Measurements from ENCODE around the gene PRKG1. TPM values are rescaled to one million over a fixed set of nuclear protein-coding genes. Genes with fewer than 3 reads are reported as not detected.

The PRKG1 gene
- polyA plus RNA-seq, 4 donors, result 0.45 to 7.4 (median 1.3) TPM

GRCh38 chr10:51667678-51668335 is 593.5 kb downstream of the PRKG1 start:
- H3K27me3 ChIP-seq (ENCODE audit: control insufficient read depth in 3 of 3, insufficient read depth in 3 of 3, low read length in 3 of 3), result no peaks in the 10 kb centered on the region
- H3K36me3 ChIP-seq (ENCODE audit: control insufficient read depth in 3 of 3, insufficient read depth in 2 of 3, low read depth in 1 of 3, low read length in 3 of 3), result no peaks in the 10 kb centered on the region
- no peaks in the 10 kb centered on the region for H3K4me1 ChIP-seq (ENCODE audit: control insufficient read depth in 3 of 3, insufficient read depth in 2 of 3, low read depth in 1 of 3, low read length in 2 of 3)
- no peak overlapping the region for H3K4me3 ChIP-seq (ENCODE audit: low read depth in 1 of 3, low read length in 3 of 3)
- 0 to 7% (median 4%) methylated on average over 1 of the region's 1 CpG for WGBS, 3 donors
- DNase-seq, result no peak
- no peak for FAIRE-seq
- peaks cover 0 to 2% of the 10 kb centered on the region in 2 donors for H3K9me3 ChIP-seq (ENCODE audit: control insufficient read depth in 2 of 2, insufficient read depth in 1 of 2, low read depth in 1 of 2, low read length in 1 of 2)
- H3K27ac ChIP-seq (ENCODE audit: low read depth in 1 of 3, low read length in 2 of 3), result no peak overlapping the region

GRCh38 chr10:51668336-51668689 is 594.0 kb downstream of the PRKG1 start:
- H3K27ac ChIP-seq (ENCODE audit: low read depth in 1 of 3, low read length in 2 of 3), result no peak overlapping the region

GRCh38 chr10:51669041-51669440 is 594.8 kb downstream of the PRKG1 start:
- Histone ChIP-seq H3K27me3 (ENCODE audit: control insufficient read depth in 3 of 3, insufficient read depth in 3 of 3, low read length in 3 of 3) (no peaks in the 10 kb centered on the region), H3K27ac (ENCODE audit: low read depth in 1 of 3, low read length in 2 of 3) (no peak overlapping the region), H3K4me1 (ENCODE audit: control insufficient read depth in 3 of 3, insufficient read depth in 2 of 3, low read depth in 1 of 3, low read length in 2 of 3) (no peaks in the 10 kb centered on the region), H3K36me3 (ENCODE audit: control insufficient read depth in 3 of 3, insufficient read depth in 2 of 3, low read depth in 1 of 3, low read length in 3 of 3) (no peaks in the 10 kb centered on the region), H3K4me3 (ENCODE audit: low read depth in 1 of 3, low read length in 3 of 3) (no peak overlapping the region), H3K9me3 (ENCODE audit: control insufficient read depth in 2 of 2, insufficient read depth in 1 of 2, low read depth in 1 of 2, low read length in 1 of 2) (peaks cover 0 to 2% of the 10 kb centered on the region in 2 donors)
- no peak for FAIRE-seq
- DNase-seq, result no peak
- 92 to 97% (median 95%) methylated on average over 5 of the region's 5 CpGs for WGBS, 3 donors

More at GRCh38 chr10:51668336-51668689, 594.0 kb downstream of the PRKG1 start:
- Histone ChIP-seq H3K27me3 (ENCODE audit: control insufficient read depth in 3 of 3, insufficient read depth in 3 of 3, low read length in 3 of 3) (no peaks in the 10 kb centered on the region), H3K4me3 (ENCODE audit: low read depth in 1 of 3, low read length in 3 of 3) (no peak overlapping the region), H3K9me3 (ENCODE audit: control insufficient read depth in 2 of 2, insufficient read depth in 1 of 2, low read depth in 1 of 2, low read length in 1 of 2) (peaks cover 0 to 2% of the 10 kb centered on the region in 2 donors), H3K4me1 (ENCODE audit: control insufficient read depth in 3 of 3, insufficient read depth in 2 of 3, low read depth in 1 of 3, low read length in 2 of 3) (no peaks in the 10 kb centered on the region), H3K36me3 (ENCODE audit: control insufficient read depth in 3 of 3, insufficient read depth in 2 of 3, low read depth in 1 of 3, low read length in 3 of 3) (no peaks in the 10 kb centered on the region)
- DNase-seq (no peak), FAIRE-seq (no peak)

DNA sequence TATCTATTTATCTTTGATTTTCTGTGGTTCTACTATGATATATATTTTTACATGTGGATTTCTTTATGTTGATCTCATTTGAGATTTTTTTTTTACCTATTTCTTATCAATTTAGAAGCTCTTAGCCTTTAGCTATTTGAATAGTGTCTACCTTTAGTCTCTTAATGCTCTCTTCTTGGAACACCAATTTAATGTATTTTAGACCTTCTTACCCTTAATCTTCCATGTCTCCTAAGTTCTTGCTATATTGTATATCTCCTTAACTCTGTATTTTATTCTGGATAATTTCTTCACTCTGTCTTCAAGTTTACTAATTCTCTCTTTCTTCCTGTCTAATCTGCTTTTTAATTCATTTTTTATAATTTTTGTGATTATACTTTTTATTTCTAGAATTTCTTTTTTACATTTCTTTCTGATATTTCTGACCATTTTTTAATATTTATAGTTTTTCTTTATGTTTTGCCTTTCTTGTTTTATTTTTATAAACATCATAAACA is 597.8 kb downstream of the PRKG1 start:
- DNase-seq (no peak), FAIRE-seq (no peak)
- no peak overlapping the region for H3K27ac ChIP-seq (ENCODE audit: low read depth in 1 of 3, low read length in 2 of 3)
- no peaks in the 10 kb centered on the region for H3K27me3 ChIP-seq (ENCODE audit: control insufficient read depth in 3 of 3, insufficient read depth in 3 of 3, low read length in 3 of 3)
- H3K4me1 ChIP-seq (ENCODE audit: control insufficient read depth in 3 of 3, insufficient read depth in 2 of 3, low read depth in 1 of 3, low read length in 2 of 3), result no peaks in the 10 kb centered on the region
- H3K4me3 ChIP-seq (ENCODE audit: low read depth in 1 of 3, low read length in 3 of 3), result no peak overlapping the region
- peaks cover 0 to 2% of the 10 kb centered on the region in 2 donors for H3K9me3 ChIP-seq (ENCODE audit: control insufficient read depth in 2 of 2, insufficient read depth in 1 of 2, low read depth in 1 of 2, low read length in 1 of 2)
- H3K36me3 ChIP-seq (ENCODE audit: control insufficient read depth in 3 of 3, insufficient read depth in 2 of 3, low read depth in 1 of 3, low read length in 3 of 3), result no peaks in the 10 kb centered on the region

- no peaks in the 10 kb centered on the region for H3K27me3 ChIP-seq (ENCODE audit: control insufficient read depth in 3 of 3, insufficient read depth in 3 of 3, low read length in 3 of 3)
- H3K4me1 ChIP-seq (ENCODE audit: control insufficient read depth in 3 of 3, insufficient read depth in 2 of 3, low read depth in 1 of 3, low read length in 2 of 3), result no peaks in the 10 kb centered on the region
- peaks cover 0 to 2% of the 10 kb centered on the region in 2 donors for H3K9me3 ChIP-seq (ENCODE audit: control insufficient read depth in 2 of 2, insufficient read depth in 1 of 2, low read depth in 1 of 2, low read length in 1 of 2)
- H3K27ac ChIP-seq (ENCODE audit: low read depth in 1 of 3, low read length in 2 of 3), result no peak overlapping the region
- H3K4me3 ChIP-seq (ENCODE audit: low read depth in 1 of 3, low read length in 3 of 3), result no peak overlapping the region
- H3K36me3 ChIP-seq (ENCODE audit: control insufficient read depth in 3 of 3, insufficient read depth in 2 of 3, low read depth in 1 of 3, low read length in 3 of 3), result no peaks in the 10 kb centered on the region
- no peak for DNase-seq
- FAIRE-seq, result no peak
Observed at GRCh38 chr10:51675088-51675487, 600.8 kb downstream of the PRKG1 start.

GRCh38 chr10:51679841-51680240 is 605.6 kb downstream of the PRKG1 start:
- Histone ChIP-seq H3K4me3 (ENCODE audit: low read depth in 1 of 3, low read length in 3 of 3) (no peak overlapping the region), H3K36me3 (ENCODE audit: control insufficient read depth in 3 of 3, insufficient read depth in 2 of 3, low read depth in 1 of 3, low read length in 3 of 3) (no peaks in the 10 kb centered on the region)
- 68 to 80% (median 75%) methylated on average over 6 of the region's 6 CpGs for WGBS, 3 donors

DNA sequence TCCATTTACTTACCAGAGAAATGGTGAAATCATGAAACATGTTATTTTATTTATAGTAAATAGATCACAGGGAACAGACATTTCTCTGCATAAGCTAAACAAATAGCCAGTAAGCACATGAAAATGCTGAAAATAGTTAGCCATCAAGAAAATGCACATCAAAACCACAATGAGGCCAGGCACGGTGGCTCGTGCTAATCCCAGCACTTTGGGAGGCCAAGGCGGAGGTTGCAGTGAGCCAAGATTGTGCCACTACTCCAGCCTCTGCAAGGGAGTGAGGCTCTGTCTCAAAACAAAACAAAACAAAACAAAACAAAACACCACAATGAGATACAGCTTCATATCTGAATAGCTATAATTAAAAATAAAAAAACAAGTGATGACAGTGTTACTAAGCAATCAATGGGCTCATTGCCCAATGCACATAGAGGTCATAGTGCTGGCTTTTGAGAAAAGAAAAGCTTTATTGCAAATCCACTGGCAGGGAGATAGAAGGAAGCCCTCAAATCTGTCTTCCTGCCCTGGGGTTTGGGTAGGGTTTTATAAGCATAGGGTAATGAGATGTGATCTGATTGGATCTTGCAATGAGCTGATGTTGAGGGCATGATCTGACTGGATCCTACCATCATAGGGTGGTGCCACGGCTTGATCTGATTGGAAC is 608.9 kb downstream of the PRKG1 start:
- Histone ChIP-seq H3K27ac (ENCODE audit: low read depth in 1 of 3, low read length in 2 of 3) (no peak overlapping the region), H3K9me3 (ENCODE audit: control insufficient read depth in 2 of 2, insufficient read depth in 1 of 2, low read depth in 1 of 2, low read length in 1 of 2) (no peaks in the 10 kb centered on the region), H3K36me3 (ENCODE audit: control insufficient read depth in 3 of 3, insufficient read depth in 2 of 3, low read depth in 1 of 3, low read length in 3 of 3) (no peaks in the 10 kb centered on the region), H3K4me1 (ENCODE audit: control insufficient read depth in 3 of 3, insufficient read depth in 2 of 3, low read depth in 1 of 3, low read length in 2 of 3) (no peaks in the 10 kb centered on the region), H3K4me3 (ENCODE audit: low read depth in 1 of 3, low read length in 3 of 3) (no peak overlapping the region), H3K27me3 (ENCODE audit: control insufficient read depth in 3 of 3, insufficient read depth in 3 of 3, low read length in 3 of 3) (no peaks in the 10 kb centered on the region)
- FAIRE-seq (no peak), DNase-seq (no peak)
- WGBS, 3 donors, result 65 to 87% (median 87%) methylated on average over 4 of the region's 4 CpGs

More at GRCh38 chr10:51679841-51680240, 605.6 kb downstream of the PRKG1 start:
- Histone ChIP-seq H3K9me3 (ENCODE audit: control insufficient read depth in 2 of 2, insufficient read depth in 1 of 2, low read depth in 1 of 2, low read length in 1 of 2) (no peaks in the 10 kb centered on the region), H3K27me3 (ENCODE audit: control insufficient read depth in 3 of 3, insufficient read depth in 3 of 3, low read length in 3 of 3) (no peaks in the 10 kb centered on the region), H3K27ac (ENCODE audit: low read depth in 1 of 3, low read length in 2 of 3) (no peak overlapping the region), H3K4me1 (ENCODE audit: control insufficient read depth in 3 of 3, insufficient read depth in 2 of 3, low read depth in 1 of 3, low read length in 2 of 3) (no peaks in the 10 kb centered on the region)
- FAIRE-seq (no peak), DNase-seq (no peak)

DNA sequence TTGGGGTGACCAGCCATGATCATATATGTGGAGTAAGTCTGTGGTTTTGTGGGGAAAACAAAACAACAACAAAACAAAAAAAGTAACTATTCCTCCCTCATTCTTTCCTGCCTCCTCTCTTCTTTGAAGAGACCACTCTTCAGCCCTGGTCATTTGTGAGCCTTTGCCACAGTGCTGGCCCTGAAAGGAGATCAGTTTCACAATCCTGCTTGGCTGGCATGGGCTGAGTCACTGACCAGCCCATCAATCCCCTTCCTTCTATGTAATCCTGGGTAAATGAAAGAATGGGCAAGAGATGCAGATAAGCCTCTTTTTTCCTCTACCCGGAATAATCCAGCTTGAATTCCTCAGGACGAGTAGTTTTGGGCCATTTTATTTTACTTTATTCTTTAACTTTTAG is 611.5 kb downstream of the PRKG1 start:
- FAIRE-seq (no peak), DNase-seq (no peak)
- Histone ChIP-seq H3K4me1 (ENCODE audit: control insufficient read depth in 3 of 3, insufficient read depth in 2 of 3, low read depth in 1 of 3, low read length in 2 of 3) (no peaks in the 10 kb centered on the region), H3K36me3 (ENCODE audit: control insufficient read depth in 3 of 3, insufficient read depth in 2 of 3, low read depth in 1 of 3, low read length in 3 of 3) (no peaks in the 10 kb centered on the region), H3K27me3 (ENCODE audit: control insufficient read depth in 3 of 3, insufficient read depth in 3 of 3, low read length in 3 of 3) (no peaks in the 10 kb centered on the region), H3K9me3 (ENCODE audit: control insufficient read depth in 2 of 2, insufficient read depth in 1 of 2, low read depth in 1 of 2, low read length in 1 of 2) (no peaks in the 10 kb centered on the region), H3K4me3 (ENCODE audit: low read depth in 1 of 3, low read length in 3 of 3) (no peak overlapping the region), H3K27ac (ENCODE audit: low read depth in 1 of 3, low read length in 2 of 3) (no peak overlapping the region)
- 82 to 85% (median 83%) methylated on average over 2 of the region's 2 CpGs for WGBS, 3 donors

DNA sequence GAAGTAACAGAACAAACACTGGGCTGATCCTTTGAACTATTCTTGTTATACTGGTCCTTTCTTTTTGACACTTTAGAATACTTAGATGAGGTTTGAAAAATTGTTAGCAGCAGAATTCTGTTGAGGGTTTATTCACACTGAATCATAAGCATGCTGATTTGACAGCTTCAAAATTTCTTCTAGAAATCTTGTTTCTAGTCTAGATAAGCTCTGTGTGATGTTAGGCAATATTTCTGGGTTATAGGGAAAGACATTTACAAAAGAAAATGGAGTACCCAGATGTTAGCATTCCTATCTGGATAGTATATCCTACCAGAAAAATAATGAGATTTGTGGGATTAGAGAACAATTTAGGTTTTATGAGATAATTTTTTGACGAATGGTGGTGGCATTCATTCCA is 613.0 kb downstream of the PRKG1 start:
- Histone ChIP-seq H3K4me3 (ENCODE audit: low read depth in 1 of 3, low read length in 3 of 3) (no peak overlapping the region), H3K9me3 (ENCODE audit: control insufficient read depth in 2 of 2, insufficient read depth in 1 of 2, low read depth in 1 of 2, low read length in 1 of 2) (no peaks in the 10 kb centered on the region), H3K36me3 (ENCODE audit: control insufficient read depth in 3 of 3, insufficient read depth in 2 of 3, low read depth in 1 of 3, low read length in 3 of 3) (no peaks in the 10 kb centered on the region), H3K4me1 (ENCODE audit: control insufficient read depth in 3 of 3, insufficient read depth in 2 of 3, low read depth in 1 of 3, low read length in 2 of 3) (no peaks in the 10 kb centered on the region), H3K27ac (ENCODE audit: low read depth in 1 of 3, low read length in 2 of 3) (no peak overlapping the region), H3K27me3 (ENCODE audit: control insufficient read depth in 3 of 3, insufficient read depth in 3 of 3, low read length in 3 of 3) (no peaks in the 10 kb centered on the region)
- no peak for DNase-seq
- FAIRE-seq, result no peak
- 84 to 94% (median 92%) methylated on average over 1 of the region's 1 CpG for WGBS, 3 donors
